H1 (cell line): ENCODE data around the gene DPH6. TPM values are rescaled to one million over a fixed set of nuclear protein-coding genes. Genes with fewer than 3 reads are reported as not detected.

Experiments used
- CHD1 ChIP-seq: IDR thresholded peaks from 2 replicates; pipeline ENCODE4 v1.6.1; 2012; ENCODE audit warnings: low read depth, low read length, improper control_type of control experiment
- CHD7 ChIP-seq: fragments of 300-600 bp; sonication (generic); IDR thresholded peaks from 2 replicates; pipeline ENCODE4 v1.7.1; 2012; ENCODE audit warnings: low read length, moderate library complexity, mild to moderate bottlenecking, inconsistent platforms; ENCODE audit not compliant: insufficient replicate concordance
- EP300 ChIP-seq, 2 experiments: IDR thresholded peaks; 1 replicate in 1 of 2; 2 replicates in 1 of 2; pipeline ENCODE4 v1.6.1; 2011 to 2012; ENCODE audit warnings: low read depth in 2 of 2, low read length in 2 of 2, mild to moderate bottlenecking in 2 of 2, borderline replicate concordance in 1 of 2, inconsistent platforms in 1 of 2, moderate library complexity in 1 of 2
- JUN ChIP-seq: IDR thresholded peaks from 2 replicates; pipeline ENCODE4 v1.6.1; 2011; ENCODE audit warnings: low read depth, mild to moderate bottlenecking, improper control_type of control experiment, low read length
- KDM4A ChIP-seq: IDR thresholded peaks from one replicate; pipeline ENCODE4 v1.7.1; 2012; ENCODE audit warnings: low read depth, mild to moderate bottlenecking, moderate library complexity, low read length, inconsistent platforms; ENCODE audit not compliant: severe bottlenecking
- SRF ChIP-seq: IDR thresholded peaks from 2 replicates; pipeline ENCODE4 v1.6.1; 2011; ENCODE audit warnings: mild to moderate bottlenecking, low read depth, low read length, moderate library complexity
- TAF7 ChIP-seq: optimal IDR thresholded peaks from 2 replicates; pipeline ENCODE3; 2011; ENCODE audit warnings: low read depth, mild to moderate bottlenecking, inconsistent platforms, low read length, moderate library complexity, borderline replicate concordance
- TCF12 ChIP-seq: IDR thresholded peaks from 2 replicates; pipeline ENCODE4 v1.6.1; 2011; ENCODE audit warnings: low read depth, mild to moderate bottlenecking, low read length
- TEAD4 ChIP-seq: IDR thresholded peaks from 2 replicates; pipeline ENCODE4 v1.6.1; 2012; ENCODE audit warnings: low read depth, low read length, inconsistent platforms, mixed read lengths
- polyA plus RNA-seq, 7 experiments: library from polyadenylated mRNA; depleted of rRNA in 3 of 7; stranded (reverse) in 5 of 7; unstranded in 2 of 7; fragments of >200 nt in 5 of 7; fragments of 200-250 nt in 2 of 7; gene quantifications; 1 replicate in 5 of 7; 2 replicates in 1 of 7; 4 replicates in 1 of 7; pipeline versions ENCODE4 v1.2.1 to v1.2.3, GENCODE V29; 2011 to 2013; ENCODE audit warnings: missing spikeins in 2 of 7, mixed read lengths in 2 of 7
- total RNA-seq: library from RNA; stranded (reverse); fragmentation: NEBNext Ultra II Directional; extraction: Animal tissue kit (Norgen Biotek cat#: 25700); gene quantifications from 2 replicates; pipeline ENCODE4 v1.2.1, GENCODE V29; 2021
- TF ChIP-seq, protein P1 (sequence below): IDR thresholded peaks from 2 replicates; pipeline ENCODE4 v1.6.1; 2012; ENCODE audit warnings: low read length, inconsistent platforms

The DPH6 gene
- total and polyA plus RNA-seq, 2 of the 8 experiments (the other 6 are each of a cell fraction or from before 2014, with no cell fraction given) = 21.6 to 30.5 TPM

DNA sequence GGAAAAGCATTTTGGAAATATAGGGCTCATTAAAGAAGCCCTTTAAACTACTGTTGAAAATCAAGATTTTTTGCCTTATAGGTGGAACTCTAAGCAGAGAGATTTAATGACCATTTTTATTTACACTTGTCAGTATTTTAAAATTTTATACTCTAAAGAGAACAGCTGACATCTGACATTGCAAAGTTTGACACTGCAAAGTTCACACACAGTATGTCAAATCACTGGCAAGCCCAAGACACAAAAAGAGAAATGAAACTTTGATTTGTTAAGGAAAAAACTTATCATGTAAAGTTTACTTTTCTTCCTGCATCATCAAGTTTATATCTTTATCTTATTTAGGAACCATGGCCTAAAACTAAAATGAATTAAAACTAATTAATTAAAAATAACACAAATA, 40.2 kb downstream of the DPH6 start (continued):
- TF ChIP-seq CHD7 (no peak), JUN (no peak), TAF7 (no peak), KDM4A (no peak), TCF12 (no peak), TEAD4 (no peak), CHD1 (no peak), EP300 (IDR thresholded peaks at IDR 0.05; ENCODE audit: borderline replicate concordance in 1 of 2, low read depth in 2 of 2, low read length in 2 of 2) (no peak), SRF (no peak)
- TF ChIP-seq, protein P1, sequence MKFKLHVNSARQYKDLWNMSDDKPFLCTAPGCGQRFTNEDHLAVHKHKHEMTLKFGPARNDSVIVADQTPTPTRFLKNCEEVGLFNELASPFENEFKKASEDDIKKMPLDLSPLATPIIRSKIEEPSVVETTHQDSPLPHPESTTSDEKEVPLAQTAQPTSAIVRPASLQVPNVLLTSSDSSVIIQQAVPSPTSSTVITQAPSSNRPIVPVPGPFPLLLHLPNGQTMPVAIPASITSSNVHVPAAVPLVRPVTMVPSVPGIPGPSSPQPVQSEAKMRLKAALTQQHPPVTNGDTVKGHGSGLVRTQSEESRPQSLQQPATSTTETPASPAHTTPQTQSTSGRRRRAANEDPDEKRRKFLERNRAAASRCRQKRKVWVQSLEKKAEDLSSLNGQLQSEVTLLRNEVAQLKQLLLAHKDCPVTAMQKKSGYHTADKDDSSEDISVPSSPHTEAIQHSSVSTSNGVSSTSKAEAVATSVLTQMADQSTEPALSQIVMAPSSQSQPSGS = no peak
- TF ChIP-seq, all 59 proteins: peak for 0
